HEK293 (cell line): ENCODE measurements around the gene RIN3.

Source experiments
- ZNF274 ChIP-seq, 2 experiments: fragments of 200-500 bp in 1 of 2; fragments of 450-650 bp in 1 of 2; sonication (Bioruptor generic) in 1 of 2; formaldehyde crosslinking in 1 of 2; IDR thresholded peaks; 2 replicates each; pipeline versions ENCODE4 v1.5.1 to v1.6.1; 2014 to 2016; ENCODE audit warnings: borderline replicate concordance in 1 of 2, inconsistent platforms in 1 of 2, low read length in 1 of 2, missing biosample characterization in 1 of 2, missing genetic modification characterization in 1 of 2
- ZNF629 ChIP-seq: fragments of 450-650 bp; formaldehyde crosslinking; IDR thresholded peaks from 2 replicates; pipeline ENCODE4 v1.5.1; 2017; ENCODE audit warnings: missing biosample characterization, missing genetic modification characterization
- TF ChIP-seq, protein P1 (sequence below): fragments of 450-650 bp; formaldehyde crosslinking; IDR thresholded peaks from 2 replicates; pipeline ENCODE4 v1.5.1; 2016; ENCODE audit warnings: missing biosample characterization, missing genetic modification characterization
- TF ChIP-seq, protein P2 (sequence below): fragments of 450-650 bp; formaldehyde crosslinking; IDR thresholded peaks from 2 replicates; pipeline ENCODE4 v1.5.1; 2016; ENCODE audit warnings: missing biosample characterization, missing genetic modification characterization
- TF ChIP-seq, protein P3 (sequence below): fragments of 450-650 bp; formaldehyde crosslinking; IDR thresholded peaks from 2 replicates; pipeline ENCODE4 v1.5.1; 2016; ENCODE audit warnings: missing biosample characterization, missing genetic modification characterization
- TF ChIP-seq, protein P4 (sequence below): fragments of 450-650 bp; formaldehyde crosslinking; IDR thresholded peaks from 2 replicates; pipeline ENCODE4 v1.5.1; 2016; ENCODE audit warnings: missing biosample characterization, missing genetic modification characterization

DNA sequence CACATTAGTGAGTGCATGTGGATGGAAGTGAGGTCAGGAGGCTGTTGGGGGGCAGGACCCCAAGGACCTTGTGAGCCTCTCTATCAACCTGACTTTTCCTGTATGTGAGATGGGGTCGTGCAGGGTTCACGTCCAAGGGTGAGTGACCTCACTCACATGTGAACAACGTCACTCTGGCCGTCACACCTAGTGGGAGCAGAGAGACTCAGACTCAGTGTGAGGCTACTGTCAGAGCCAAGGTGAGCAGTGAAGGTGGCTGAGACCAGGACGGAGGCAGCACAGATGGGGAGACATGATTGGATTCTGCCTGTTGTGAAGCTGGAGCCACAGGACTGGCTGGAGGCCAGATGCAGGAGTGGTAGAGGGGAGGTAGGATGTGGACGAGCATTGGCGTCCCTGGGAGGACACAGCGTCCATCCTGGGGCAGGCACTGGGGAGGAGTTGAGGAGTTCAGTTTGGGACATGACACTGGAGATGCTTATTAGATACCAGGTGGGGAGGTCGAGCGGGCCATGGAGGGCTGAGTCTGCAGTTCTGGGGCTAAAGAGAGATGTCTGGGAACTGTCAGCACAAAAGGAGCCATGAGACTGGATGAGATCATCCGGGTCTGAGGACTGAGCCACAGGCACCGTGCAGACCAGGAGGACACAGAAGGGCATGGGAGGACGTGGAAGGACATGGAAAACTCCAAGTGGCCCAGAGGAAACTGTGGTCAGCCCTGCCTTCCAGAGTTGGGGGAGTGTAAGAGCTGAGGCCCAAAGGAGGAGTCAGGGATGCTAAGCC is 142.0 kb downstream of the RIN3 start:
- TF ChIP-seq, protein P1, sequence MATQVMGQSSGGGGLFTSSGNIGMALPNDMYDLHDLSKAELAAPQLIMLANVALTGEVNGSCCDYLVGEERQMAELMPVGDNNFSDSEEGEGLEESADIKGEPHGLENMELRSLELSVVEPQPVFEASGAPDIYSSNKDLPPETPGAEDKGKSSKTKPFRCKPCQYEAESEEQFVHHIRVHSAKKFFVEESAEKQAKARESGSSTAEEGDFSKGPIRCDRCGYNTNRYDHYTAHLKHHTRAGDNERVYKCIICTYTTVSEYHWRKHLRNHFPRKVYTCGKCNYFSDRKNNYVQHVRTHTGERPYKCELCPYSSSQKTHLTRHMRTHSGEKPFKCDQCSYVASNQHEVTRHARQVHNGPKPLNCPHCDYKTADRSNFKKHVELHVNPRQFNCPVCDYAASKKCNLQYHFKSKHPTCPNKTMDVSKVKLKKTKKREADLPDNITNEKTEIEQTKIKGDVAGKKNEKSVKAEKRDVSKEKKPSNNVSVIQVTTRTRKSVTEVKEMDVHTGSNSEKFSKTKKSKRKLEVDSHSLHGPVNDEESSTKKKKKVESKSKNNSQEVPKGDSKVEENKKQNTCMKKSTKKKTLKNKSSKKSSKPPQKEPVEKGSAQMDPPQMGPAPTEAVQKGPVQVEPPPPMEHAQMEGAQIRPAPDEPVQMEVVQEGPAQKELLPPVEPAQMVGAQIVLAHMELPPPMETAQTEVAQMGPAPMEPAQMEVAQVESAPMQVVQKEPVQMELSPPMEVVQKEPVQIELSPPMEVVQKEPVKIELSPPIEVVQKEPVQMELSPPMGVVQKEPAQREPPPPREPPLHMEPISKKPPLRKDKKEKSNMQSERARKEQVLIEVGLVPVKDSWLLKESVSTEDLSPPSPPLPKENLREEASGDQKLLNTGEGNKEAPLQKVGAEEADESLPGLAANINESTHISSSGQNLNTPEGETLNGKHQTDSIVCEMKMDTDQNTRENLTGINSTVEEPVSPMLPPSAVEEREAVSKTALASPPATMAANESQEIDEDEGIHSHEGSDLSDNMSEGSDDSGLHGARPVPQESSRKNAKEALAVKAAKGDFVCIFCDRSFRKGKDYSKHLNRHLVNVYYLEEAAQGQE (tag by site-specific recombination) = no peak
- TF ChIP-seq ZNF274 (IDR thresholded peaks at IDR 0.05; ENCODE audit: low read length) = no peak
- TF ChIP-seq ZNF274 (tag by site-specific recombination; IDR thresholded peaks at IDR 0.05; ENCODE audit: borderline replicate concordance) = no peak
- TF ChIP-seq, protein P2, sequence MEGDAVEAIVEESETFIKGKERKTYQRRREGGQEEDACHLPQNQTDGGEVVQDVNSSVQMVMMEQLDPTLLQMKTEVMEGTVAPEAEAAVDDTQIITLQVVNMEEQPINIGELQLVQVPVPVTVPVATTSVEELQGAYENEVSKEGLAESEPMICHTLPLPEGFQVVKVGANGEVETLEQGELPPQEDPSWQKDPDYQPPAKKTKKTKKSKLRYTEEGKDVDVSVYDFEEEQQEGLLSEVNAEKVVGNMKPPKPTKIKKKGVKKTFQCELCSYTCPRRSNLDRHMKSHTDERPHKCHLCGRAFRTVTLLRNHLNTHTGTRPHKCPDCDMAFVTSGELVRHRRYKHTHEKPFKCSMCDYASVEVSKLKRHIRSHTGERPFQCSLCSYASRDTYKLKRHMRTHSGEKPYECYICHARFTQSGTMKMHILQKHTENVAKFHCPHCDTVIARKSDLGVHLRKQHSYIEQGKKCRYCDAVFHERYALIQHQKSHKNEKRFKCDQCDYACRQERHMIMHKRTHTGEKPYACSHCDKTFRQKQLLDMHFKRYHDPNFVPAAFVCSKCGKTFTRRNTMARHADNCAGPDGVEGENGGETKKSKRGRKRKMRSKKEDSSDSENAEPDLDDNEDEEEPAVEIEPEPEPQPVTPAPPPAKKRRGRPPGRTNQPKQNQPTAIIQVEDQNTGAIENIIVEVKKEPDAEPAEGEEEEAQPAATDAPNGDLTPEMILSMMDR (tag by site-specific recombination) = no peak
- TF ChIP-seq, protein P3, sequence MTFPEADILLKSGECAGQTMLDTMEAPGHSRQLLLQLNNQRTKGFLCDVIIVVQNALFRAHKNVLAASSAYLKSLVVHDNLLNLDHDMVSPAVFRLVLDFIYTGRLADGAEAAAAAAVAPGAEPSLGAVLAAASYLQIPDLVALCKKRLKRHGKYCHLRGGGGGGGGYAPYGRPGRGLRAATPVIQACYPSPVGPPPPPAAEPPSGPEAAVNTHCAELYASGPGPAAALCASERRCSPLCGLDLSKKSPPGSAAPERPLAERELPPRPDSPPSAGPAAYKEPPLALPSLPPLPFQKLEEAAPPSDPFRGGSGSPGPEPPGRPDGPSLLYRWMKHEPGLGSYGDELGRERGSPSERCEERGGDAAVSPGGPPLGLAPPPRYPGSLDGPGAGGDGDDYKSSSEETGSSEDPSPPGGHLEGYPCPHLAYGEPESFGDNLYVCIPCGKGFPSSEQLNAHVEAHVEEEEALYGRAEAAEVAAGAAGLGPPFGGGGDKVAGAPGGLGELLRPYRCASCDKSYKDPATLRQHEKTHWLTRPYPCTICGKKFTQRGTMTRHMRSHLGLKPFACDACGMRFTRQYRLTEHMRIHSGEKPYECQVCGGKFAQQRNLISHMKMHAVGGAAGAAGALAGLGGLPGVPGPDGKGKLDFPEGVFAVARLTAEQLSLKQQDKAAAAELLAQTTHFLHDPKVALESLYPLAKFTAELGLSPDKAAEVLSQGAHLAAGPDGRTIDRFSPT = no peak
- no peak for TF ChIP-seq ZNF629 (tag by site-specific recombination)
- TF ChIP-seq, protein P4, sequence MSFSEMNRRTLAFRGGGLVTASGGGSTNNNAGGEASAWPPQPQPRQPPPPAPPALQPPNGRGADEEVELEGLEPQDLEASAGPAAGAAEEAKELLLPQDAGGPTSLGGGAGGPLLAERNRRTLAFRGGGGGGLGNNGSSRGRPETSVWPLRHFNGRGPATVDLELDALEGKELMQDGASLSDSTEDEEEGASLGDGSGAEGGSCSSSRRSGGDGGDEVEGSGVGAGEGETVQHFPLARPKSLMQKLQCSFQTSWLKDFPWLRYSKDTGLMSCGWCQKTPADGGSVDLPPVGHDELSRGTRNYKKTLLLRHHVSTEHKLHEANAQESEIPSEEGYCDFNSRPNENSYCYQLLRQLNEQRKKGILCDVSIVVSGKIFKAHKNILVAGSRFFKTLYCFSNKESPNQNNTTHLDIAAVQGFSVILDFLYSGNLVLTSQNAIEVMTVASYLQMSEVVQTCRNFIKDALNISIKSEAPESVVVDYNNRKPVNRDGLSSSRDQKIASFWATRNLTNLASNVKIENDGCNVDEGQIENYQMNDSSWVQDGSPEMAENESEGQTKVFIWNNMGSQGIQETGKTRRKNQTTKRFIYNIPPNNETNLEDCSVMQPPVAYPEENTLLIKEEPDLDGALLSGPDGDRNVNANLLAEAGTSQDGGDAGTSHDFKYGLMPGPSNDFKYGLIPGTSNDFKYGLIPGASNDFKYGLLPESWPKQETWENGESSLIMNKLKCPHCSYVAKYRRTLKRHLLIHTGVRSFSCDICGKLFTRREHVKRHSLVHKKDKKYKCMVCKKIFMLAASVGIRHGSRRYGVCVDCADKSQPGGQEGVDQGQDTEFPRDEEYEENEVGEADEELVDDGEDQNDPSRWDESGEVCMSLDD (tag by site-specific recombination) = no peak
